ENCODE measurements around the gene KIF13A. TPM values are rescaled to one million over a fixed set of nuclear protein-coding genes. Genes with fewer than 3 reads are reported as not detected.
A peak's percentile ranks its signal among the peaks of the same experiment; 100 is the strongest.
"Not testable (repeated sequence)": the region's sequence is repeated elsewhere in the genome, so short reads cannot be mapped to it uniquely, and the experiment has no call there.

Gene KIF13A
- total RNA-seq, 2 donors from 2014 or later: 35.3 to 45.0 TPM

- Mint-ChIP-seq H3K4me1 (peaks cover 13% of the 10 kb centered on the region), H3K36me3 (ENCODE audit: low read depth) (peaks cover 28% of the 10 kb centered on the region), H3K9me3 (peaks cover 11% of the 10 kb centered on the region), H3K27me3 (ENCODE audit: insufficient read depth) (no peaks in the 10 kb centered on the region), H3K4me3 (no peak overlapping the region), H3K27ac (peak overlapping the region; percentile 0)
- no peak for DNase-seq
- no peaks in the 10 kb centered on the region for H3K9me3 ChIP-seq (ENCODE audit: control insufficient read depth, low read length)
- 98% methylated on average over 4 of the region's 4 CpGs for WGBS, 2 experiments (ENCODE audit: insufficient coverage in 1 of 2, insufficient read length in 1 of 2)
- H3K27ac ChIP-seq (ENCODE audit: low read depth, low read length): no peak overlapping the region
- no peak overlapping the region for H3K4me3 ChIP-seq (ENCODE audit: low read length)
- H3K9ac ChIP-seq (ENCODE audit: extremely low read depth, low read length, poor library complexity, severe bottlenecking): no peak overlapping the region
- H3K4me1 ChIP-seq (ENCODE audit: control insufficient read depth, insufficient read depth, low read length): no peaks in the 10 kb centered on the region
- H3K36me3 ChIP-seq (ENCODE audit: control insufficient read depth, insufficient read depth, low read length): no peaks in the 10 kb centered on the region
- no peak for TF ChIP-seq CTCF (conservative IDR thresholded peaks at IDR 0.05)
- no peaks in the 10 kb centered on the region for H3K27me3 ChIP-seq (ENCODE audit: control insufficient read depth, insufficient read depth, low read length, poor library complexity, severe bottlenecking)
These were observed 7.1 kb downstream of the KIF13A start for GRCh38 chr6:17980329-17980728.

- Mint-ChIP-seq H3K4me3 (no peak overlapping the region), H3K36me3 (ENCODE audit: low read depth) (peaks cover 30% of the 10 kb centered on the region), H3K9me3 (peaks cover 12% of the 10 kb centered on the region), H3K27me3 (ENCODE audit: insufficient read depth) (no peaks in the 10 kb centered on the region), H3K4me1 (peaks cover 4% of the 10 kb centered on the region), H3K27ac (no peak overlapping the region)
- no peak overlapping the region for H3K9ac ChIP-seq (ENCODE audit: extremely low read depth, low read length, poor library complexity, severe bottlenecking)
- no peak overlapping the region for H3K4me3 ChIP-seq (ENCODE audit: low read length)
- H3K36me3 ChIP-seq (ENCODE audit: control insufficient read depth, insufficient read depth, low read length): peaks cover 5% of the 10 kb centered on the region
- no peak overlapping the region for H3K27ac ChIP-seq (ENCODE audit: low read depth, low read length)
- no peaks in the 10 kb centered on the region for H3K9me3 ChIP-seq (ENCODE audit: control insufficient read depth, low read length)
- no peaks in the 10 kb centered on the region for H3K4me1 ChIP-seq (ENCODE audit: control insufficient read depth, insufficient read depth, low read length)
- TF ChIP-seq CTCF (conservative IDR thresholded peaks at IDR 0.05): no peak
- DNase-seq: no peak
- no peaks in the 10 kb centered on the region for H3K27me3 ChIP-seq (ENCODE audit: control insufficient read depth, insufficient read depth, low read length, poor library complexity, severe bottlenecking)
These were observed 8.0 kb downstream of the KIF13A start for GRCh38 chr6:17979479-17979878.

- not testable (repeated sequence) for H3K36me3 ChIP-seq (ENCODE audit: control insufficient read depth, insufficient read depth, low read length); H3K27ac ChIP-seq (ENCODE audit: low read depth, low read length); H3K27me3 Mint-ChIP-seq (ENCODE audit: insufficient read depth); H3K4me3 Mint-ChIP-seq; DNase-seq; H3K27ac Mint-ChIP-seq; H3K27me3 ChIP-seq (ENCODE audit: control insufficient read depth, insufficient read depth, low read length, poor library complexity, severe bottlenecking); H3K9me3 ChIP-seq (ENCODE audit: control insufficient read depth, low read length); H3K4me3 ChIP-seq (ENCODE audit: low read length); H3K9ac ChIP-seq (ENCODE audit: extremely low read depth, low read length, poor library complexity, severe bottlenecking)
- Mint-ChIP-seq H3K9me3 (peaks cover 12% of the 10 kb centered on the region), H3K4me1 (peaks cover 25% of the 10 kb centered on the region), H3K36me3 (ENCODE audit: low read depth) (peaks cover 15% of the 10 kb centered on the region)
- WGBS, 2 experiments (ENCODE audit: insufficient coverage in 1 of 2, insufficient read length in 1 of 2): 97% methylated on average over 7 to 36 of the region's 36 CpGs
- peaks cover 14% of the 10 kb centered on the region for H3K4me1 ChIP-seq (ENCODE audit: control insufficient read depth, insufficient read depth, low read length)
These were observed 11.2 kb downstream of the KIF13A start for GRCh38 chr6:17976258-17976657.

Measured in endodermal cell (in vitro differentiated cells).